ENCODE data around the gene PPP2R2B. TPM values are rescaled to one million over a fixed set of nuclear protein-coding genes. Genes with fewer than 3 reads are reported as not detected.

Gene PPP2R2B
- total RNA-seq, 4 donors from 2014 or later, result 0.20 to 1.9 (median 1.3) TPM

DNA sequence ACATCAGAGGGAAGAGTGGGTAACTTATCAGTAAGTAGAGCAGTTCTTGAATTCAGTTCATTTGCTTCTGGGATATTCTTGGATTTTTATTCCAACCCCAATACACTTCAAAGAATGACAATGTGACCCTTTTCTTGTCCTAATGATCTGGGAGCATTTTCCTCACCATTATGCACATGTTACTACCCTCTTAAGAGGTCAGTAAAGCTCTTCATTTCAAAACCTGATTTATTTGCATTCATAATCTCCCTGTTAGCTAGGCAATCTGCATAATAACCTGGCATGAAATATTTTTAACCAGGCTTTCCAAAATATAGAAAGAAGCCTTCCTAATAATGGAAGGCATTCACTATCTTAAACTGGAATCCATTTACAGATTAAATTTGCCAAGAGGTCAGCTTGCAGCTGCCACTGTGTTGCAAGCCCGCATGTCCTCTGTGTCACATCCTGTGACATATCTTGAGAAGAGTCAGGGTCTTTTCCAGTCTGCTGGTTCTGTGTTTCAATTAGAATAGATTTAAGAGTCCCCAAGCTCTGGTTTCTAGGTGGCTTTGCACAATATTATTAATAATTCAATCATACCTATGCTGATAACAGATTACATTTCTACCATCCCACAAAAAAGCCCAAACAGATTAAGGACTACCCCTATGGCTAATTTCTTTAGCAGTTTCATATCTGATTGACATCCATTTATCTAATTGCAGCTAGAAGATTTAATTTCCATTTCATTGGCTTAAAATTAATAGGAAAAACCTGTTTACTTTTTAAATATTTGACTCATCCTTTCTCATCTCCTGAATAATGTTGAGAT is 30.9 kb upstream of the PPP2R2B start:
- 91% methylated on average over 1 of the region's 1 CpG; no CpG with 5 or more reads in 1 of the 2 donors for WGBS, 2 donors (ENCODE audit: low coverage in 1 of 2)
- TF ChIP-seq POLR2AphosphoS5 (IDR thresholded peaks at IDR 0.05) (no peak), POLR2A (IDR thresholded peaks at IDR 0.05) (no peak), EP300 (IDR thresholded peaks at IDR 0.05; ENCODE audit: low read depth) (no peak)
- TF ChIP-seq, protein P1, sequence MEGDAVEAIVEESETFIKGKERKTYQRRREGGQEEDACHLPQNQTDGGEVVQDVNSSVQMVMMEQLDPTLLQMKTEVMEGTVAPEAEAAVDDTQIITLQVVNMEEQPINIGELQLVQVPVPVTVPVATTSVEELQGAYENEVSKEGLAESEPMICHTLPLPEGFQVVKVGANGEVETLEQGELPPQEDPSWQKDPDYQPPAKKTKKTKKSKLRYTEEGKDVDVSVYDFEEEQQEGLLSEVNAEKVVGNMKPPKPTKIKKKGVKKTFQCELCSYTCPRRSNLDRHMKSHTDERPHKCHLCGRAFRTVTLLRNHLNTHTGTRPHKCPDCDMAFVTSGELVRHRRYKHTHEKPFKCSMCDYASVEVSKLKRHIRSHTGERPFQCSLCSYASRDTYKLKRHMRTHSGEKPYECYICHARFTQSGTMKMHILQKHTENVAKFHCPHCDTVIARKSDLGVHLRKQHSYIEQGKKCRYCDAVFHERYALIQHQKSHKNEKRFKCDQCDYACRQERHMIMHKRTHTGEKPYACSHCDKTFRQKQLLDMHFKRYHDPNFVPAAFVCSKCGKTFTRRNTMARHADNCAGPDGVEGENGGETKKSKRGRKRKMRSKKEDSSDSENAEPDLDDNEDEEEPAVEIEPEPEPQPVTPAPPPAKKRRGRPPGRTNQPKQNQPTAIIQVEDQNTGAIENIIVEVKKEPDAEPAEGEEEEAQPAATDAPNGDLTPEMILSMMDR (IDR thresholded peaks at IDR 0.05), result no peak
- no peaks in the 10 kb centered on the region for H3K36me3 ChIP-seq
- no peaks in the 10 kb centered on the region for H3K27me3 ChIP-seq
- no peak for DNase-seq
- H3K9me3 ChIP-seq, result no peaks in the 10 kb centered on the region
- H3K4me3 ChIP-seq, result no peak overlapping the region
- in situ Hi-C loops (cut with MboI; ENCODE audit: low pct_ligation_motif_present in 1 of 4, low pct_unique_long_range_greater_than_20kb in 1 of 4, low sequenced_read_pairs in 3 of 4), result no loop called here
- intact Hi-C loops (cut with DNase I; ENCODE audit: low total_unique reads), result no loop called here
- no peaks in the 10 kb centered on the region for H3K4me1 ChIP-seq
- H3K27ac ChIP-seq, result no peak overlapping the region

DNA sequence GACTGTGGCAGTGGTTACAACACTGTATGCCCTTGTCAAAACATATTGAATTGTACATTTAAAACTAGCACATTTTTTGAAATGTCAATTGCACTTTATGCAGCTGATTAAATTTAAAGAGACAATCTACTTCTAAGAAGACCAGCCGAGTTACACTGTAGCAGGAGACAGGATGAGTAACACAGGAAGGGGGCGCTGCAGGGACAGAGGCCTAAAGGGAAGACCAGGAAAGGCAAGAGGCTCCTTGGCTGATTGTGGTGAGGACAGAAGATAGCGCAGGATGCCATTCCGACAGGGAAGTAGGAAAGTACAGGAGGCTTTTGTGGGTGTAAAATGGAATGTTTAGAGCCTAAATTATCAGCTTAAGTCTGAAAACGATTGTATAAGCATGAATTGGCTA is 28.2 kb upstream of the PPP2R2B start:
- intact Hi-C loops (cut with DNase I; ENCODE audit: low total_unique reads) (no loop called here), in situ Hi-C loops (cut with MboI; ENCODE audit: low pct_ligation_motif_present in 1 of 4, low pct_unique_long_range_greater_than_20kb in 1 of 4, low sequenced_read_pairs in 3 of 4) (no loop called here)
- Histone ChIP-seq H3K27ac (no peak overlapping the region), H3K4me3 (no peak overlapping the region), H3K27me3 (no peaks in the 10 kb centered on the region), H3K36me3 (no peaks in the 10 kb centered on the region), H3K9me3 (no peaks in the 10 kb centered on the region), H3K4me1 (no peaks in the 10 kb centered on the region)
- no peak for DNase-seq
- TF ChIP-seq EP300 (IDR thresholded peaks at IDR 0.05; ENCODE audit: low read depth), result no peak
- TF ChIP-seq, protein P1 (IDR thresholded peaks at IDR 0.05), result no peak
- no peak for TF ChIP-seq POLR2AphosphoS5 (IDR thresholded peaks at IDR 0.05)
- no peak for TF ChIP-seq POLR2A (IDR thresholded peaks at IDR 0.05)
- WGBS, 2 donors (ENCODE audit: low coverage in 1 of 2), result 66 to 67% methylated on average over 5 of the region's 5 CpGs

- no peak overlapping the region for H3K4me3 ChIP-seq
- in situ Hi-C loops (cut with MboI; ENCODE audit: low pct_ligation_motif_present in 1 of 4, low pct_unique_long_range_greater_than_20kb in 1 of 4, low sequenced_read_pairs in 3 of 4) (no loop called here), intact Hi-C loops (cut with DNase I; ENCODE audit: low total_unique reads) (no loop called here)
- H3K27ac ChIP-seq, result no peak overlapping the region
- 88 to 92% methylated on average over 1 of the region's 1 CpG for WGBS, 2 donors (ENCODE audit: low coverage in 1 of 2)
- no peaks in the 10 kb centered on the region for H3K4me1 ChIP-seq
- no peaks in the 10 kb centered on the region for H3K36me3 ChIP-seq
- DNase-seq, result no peak
- TF ChIP-seq, protein P1 (IDR thresholded peaks at IDR 0.05), result no peak
- TF ChIP-seq EP300 (IDR thresholded peaks at IDR 0.05; ENCODE audit: low read depth), result no peak
- TF ChIP-seq POLR2AphosphoS5 (IDR thresholded peaks at IDR 0.05), result no peak
- TF ChIP-seq POLR2A (IDR thresholded peaks at IDR 0.05), result no peak
- H3K27me3 ChIP-seq, result no peaks in the 10 kb centered on the region
- no peaks in the 10 kb centered on the region for H3K9me3 ChIP-seq
Measured at GRCh38 chr5:146904890-146905289, 26.3 kb upstream of the PPP2R2B start.

DNA sequence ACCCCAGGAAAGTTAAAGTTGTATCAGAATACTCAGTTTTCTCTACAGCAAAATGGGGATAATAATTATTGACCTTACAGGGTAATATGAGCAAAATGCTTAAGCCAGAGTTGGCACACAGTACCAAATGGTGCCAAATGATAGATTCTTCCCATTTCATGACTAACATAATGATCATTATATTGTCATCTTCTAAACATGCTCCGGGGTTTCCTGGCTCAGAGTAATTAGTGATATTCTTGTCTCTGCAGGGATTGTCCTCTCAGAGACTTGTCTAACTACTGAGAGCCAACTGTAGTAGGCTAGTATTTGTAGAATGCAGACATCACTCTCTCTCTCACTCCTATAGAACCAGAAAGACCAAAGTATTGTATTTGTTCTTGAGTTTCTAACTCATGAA is 25.2 kb upstream of the PPP2R2B start:
- no peak for DNase-seq
- in situ Hi-C loops (cut with MboI; ENCODE audit: low pct_ligation_motif_present in 1 of 4, low pct_unique_long_range_greater_than_20kb in 1 of 4, low sequenced_read_pairs in 3 of 4), result no loop called here
- Histone ChIP-seq H3K4me3 (no peak overlapping the region), H3K4me1 (no peaks in the 10 kb centered on the region), H3K36me3 (no peaks in the 10 kb centered on the region), H3K27ac (no peak overlapping the region), H3K9me3 (no peaks in the 10 kb centered on the region), H3K27me3 (no peaks in the 10 kb centered on the region)
- intact Hi-C loops (cut with DNase I; ENCODE audit: low total_unique reads), result no loop called here
- WGBS, 2 donors (ENCODE audit: low coverage in 1 of 2), result 94% methylated on average over 1 of the region's 1 CpG; no CpG with 5 or more reads in 1 of the 2 donors
- TF ChIP-seq POLR2AphosphoS5 (IDR thresholded peaks at IDR 0.05), result no peak
- no peak for TF ChIP-seq POLR2A (IDR thresholded peaks at IDR 0.05)
- TF ChIP-seq, protein P1 (IDR thresholded peaks at IDR 0.05), result no peak
- TF ChIP-seq EP300 (IDR thresholded peaks at IDR 0.05; ENCODE audit: low read depth), result no peak

Measured in transverse colon (tissue), 4 donors.